ENCODE data around the gene ETV6. TPM values are rescaled to one million over a fixed set of nuclear protein-coding genes. Genes with fewer than 3 reads are reported as not detected.

ETV6 gene
- total and polyA plus RNA-seq, 9 donors: 7.0 to 11.1 (median 9.1) TPM

GRCh38 chr12:11767798-11768197 lies 118.3 kb downstream of the ETV6 start:
- H3K27me3 ChIP-seq (ENCODE audit: control insufficient read depth, insufficient read depth, low read length): no peaks in the 10 kb centered on the region
- WGBS (ENCODE audit: insufficient coverage): 20% methylated on average over 1 of the region's 3 CpGs
- no peak for DNase-seq
- H3K27ac ChIP-seq (ENCODE audit: low read length): no peak overlapping the region
- H3K9me3 ChIP-seq (replicated peaks; ENCODE audit: control insufficient read depth, low read depth, low read length): no peaks in the 10 kb centered on the region
- no peak overlapping the region for H3K4me3 ChIP-seq (ENCODE audit: low read length)
- H3K36me3 ChIP-seq (ENCODE audit: control insufficient read depth, insufficient read depth, low read length): no peaks in the 10 kb centered on the region
- H3K4me1 ChIP-seq (ENCODE audit: control insufficient read depth, insufficient read depth, low read length): peaks cover 31% of the 10 kb centered on the region

- H3K4me1 ChIP-seq (ENCODE audit: control insufficient read depth, insufficient read depth, low read length): peaks cover 26% of the 10 kb centered on the region
- H3K9me3 ChIP-seq (replicated peaks; ENCODE audit: control insufficient read depth, low read depth, low read length): no peaks in the 10 kb centered on the region
- no CpG with 5 or more reads among the region's 5 CpGs for WGBS (ENCODE audit: insufficient coverage)
- H3K36me3 ChIP-seq (ENCODE audit: control insufficient read depth, insufficient read depth, low read length): no peaks in the 10 kb centered on the region
- DNase-seq: no peak
- no peak overlapping the region for H3K4me3 ChIP-seq (ENCODE audit: low read length)
- H3K27ac ChIP-seq (ENCODE audit: low read length): no peak overlapping the region
- H3K27me3 ChIP-seq (ENCODE audit: control insufficient read depth, insufficient read depth, low read length): no peaks in the 10 kb centered on the region
Measured at GRCh38 chr12:11768233-11768965, 118.9 kb downstream of the ETV6 start.

- Histone ChIP-seq H3K4me3 (ENCODE audit: low read length) (no peak overlapping the region), H3K4me1 (ENCODE audit: control insufficient read depth, insufficient read depth, low read length) (peaks cover 15% of the 10 kb centered on the region), H3K36me3 (ENCODE audit: control insufficient read depth, insufficient read depth, low read length) (no peaks in the 10 kb centered on the region), H3K9me3 (replicated peaks; ENCODE audit: control insufficient read depth, low read depth, low read length) (no peaks in the 10 kb centered on the region), H3K27ac (ENCODE audit: low read length) (no peak overlapping the region), H3K27me3 (ENCODE audit: control insufficient read depth, insufficient read depth, low read length) (no peaks in the 10 kb centered on the region)
- 86% methylated on average over 6 of the region's 12 CpGs for WGBS (ENCODE audit: insufficient coverage)
- no peak for DNase-seq
Measured at GRCh38 chr12:11769723-11770514, 120.4 kb downstream of the ETV6 start.

DNA sequence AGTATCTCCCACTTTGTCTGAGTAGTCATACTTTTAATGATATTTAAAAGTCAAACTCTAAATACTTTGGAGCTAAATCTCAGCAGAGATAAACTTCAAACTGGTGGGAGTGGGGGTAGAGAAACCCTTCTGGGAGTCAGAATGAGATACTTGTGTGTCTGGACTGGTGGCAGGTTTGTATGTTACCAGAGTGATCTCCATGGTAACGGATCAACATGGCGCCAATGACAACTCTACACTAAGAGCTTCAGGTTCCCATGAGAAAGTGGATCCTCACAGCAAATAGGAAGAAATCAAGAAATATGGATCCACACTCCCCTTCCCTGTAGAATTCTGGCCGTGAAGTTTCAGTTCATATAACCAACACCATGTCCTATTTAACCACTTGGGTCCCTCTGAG lies 121.9 kb downstream of the ETV6 start:
- no peak for DNase-seq
- H3K27me3 ChIP-seq (ENCODE audit: control insufficient read depth, insufficient read depth, low read length): no peaks in the 10 kb centered on the region
- no peaks in the 10 kb centered on the region for H3K9me3 ChIP-seq (replicated peaks; ENCODE audit: control insufficient read depth, low read depth, low read length)
- 14% methylated on average over 1 of the region's 3 CpGs for WGBS (ENCODE audit: insufficient coverage)
- no peak overlapping the region for H3K4me3 ChIP-seq (ENCODE audit: low read length)
- H3K27ac ChIP-seq (ENCODE audit: low read length): no peak overlapping the region
- H3K4me1 ChIP-seq (ENCODE audit: control insufficient read depth, insufficient read depth, low read length): peaks cover 4% of the 10 kb centered on the region
- H3K36me3 ChIP-seq (ENCODE audit: control insufficient read depth, insufficient read depth, low read length): no peaks in the 10 kb centered on the region

DNA sequence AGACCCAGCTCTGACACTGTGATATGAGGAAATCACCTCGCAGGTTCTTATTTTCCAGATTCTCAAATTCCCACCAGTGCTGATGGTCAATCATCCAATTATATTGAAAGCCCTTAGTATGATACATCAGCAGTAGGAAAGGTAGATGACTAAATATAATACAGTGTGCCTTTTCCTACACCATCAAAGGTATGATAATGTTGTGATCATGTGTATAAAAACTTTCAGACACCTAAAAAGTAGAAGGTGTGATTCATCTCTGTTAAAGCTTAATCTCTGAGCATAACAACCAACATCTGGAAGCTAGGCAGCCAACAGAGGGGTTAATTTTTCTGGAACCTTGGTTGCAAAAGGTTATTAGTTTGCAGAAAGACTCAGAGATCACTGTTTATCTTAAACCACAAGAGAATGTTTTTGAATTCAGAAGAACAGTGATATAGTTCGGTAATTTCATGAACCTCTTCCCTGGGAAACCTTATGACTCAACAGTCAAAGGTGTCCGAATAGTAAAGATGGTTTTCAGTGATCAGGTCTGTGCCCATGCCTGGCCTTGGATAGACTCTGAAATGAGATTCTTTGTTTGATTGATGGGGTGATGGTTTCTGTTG lies 122.5 kb downstream of the ETV6 start:
- no peak for DNase-seq
- H3K4me1 ChIP-seq (ENCODE audit: control insufficient read depth, insufficient read depth, low read length): no peaks in the 10 kb centered on the region
- WGBS (ENCODE audit: insufficient coverage): 80% methylated on average over 1 of the region's 3 CpGs
- no peaks in the 10 kb centered on the region for H3K9me3 ChIP-seq (replicated peaks; ENCODE audit: control insufficient read depth, low read depth, low read length)
- H3K27ac ChIP-seq (ENCODE audit: low read length): no peak overlapping the region
- no peak overlapping the region for H3K4me3 ChIP-seq (ENCODE audit: low read length)
- H3K27me3 ChIP-seq (ENCODE audit: control insufficient read depth, insufficient read depth, low read length): no peaks in the 10 kb centered on the region
- H3K36me3 ChIP-seq (ENCODE audit: control insufficient read depth, insufficient read depth, low read length): no peaks in the 10 kb centered on the region

DNA sequence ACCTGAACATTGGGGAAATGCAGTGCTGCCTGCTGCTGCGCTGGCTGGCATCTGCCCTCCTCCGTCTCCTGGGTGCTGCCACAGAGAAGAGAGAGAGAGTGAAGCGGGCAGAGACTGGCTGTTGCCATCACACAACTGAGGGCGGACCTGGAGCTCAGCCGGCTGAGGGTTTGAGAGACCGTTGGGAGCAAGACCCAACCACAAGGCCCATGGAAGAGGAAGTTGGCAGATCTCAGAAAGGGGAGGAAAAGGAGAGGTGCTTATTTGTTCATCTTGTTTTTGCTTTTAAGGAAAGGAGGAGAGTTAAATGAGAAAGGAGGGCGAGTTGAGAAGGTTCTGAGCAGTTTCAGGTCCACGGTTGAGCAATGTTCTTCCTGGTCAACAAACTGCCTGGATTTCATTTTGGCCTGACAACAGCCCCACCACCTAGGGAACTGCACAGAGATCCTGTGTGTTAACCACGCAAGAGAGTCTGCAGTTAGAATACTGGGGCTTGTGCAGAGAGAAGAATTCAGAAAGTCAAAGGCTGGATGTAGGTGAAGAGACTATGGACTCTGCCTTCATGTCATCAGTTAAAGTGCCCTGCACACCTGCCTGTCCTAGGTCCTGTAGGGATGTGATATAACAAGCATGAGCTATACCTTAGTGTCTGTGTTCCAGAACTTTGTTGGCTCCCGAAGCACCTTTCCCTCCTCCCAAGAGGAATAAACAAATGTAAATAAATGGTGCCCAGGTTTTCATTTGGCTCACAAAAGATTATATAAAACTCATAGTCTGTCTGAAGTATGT lies 124.6 kb downstream of the ETV6 start:
- Histone ChIP-seq H3K4me3 (ENCODE audit: low read length) (no peak overlapping the region), H3K9me3 (replicated peaks; ENCODE audit: control insufficient read depth, low read depth, low read length) (no peaks in the 10 kb centered on the region), H3K36me3 (ENCODE audit: control insufficient read depth, insufficient read depth, low read length) (peaks cover 3% of the 10 kb centered on the region), H3K4me1 (ENCODE audit: control insufficient read depth, insufficient read depth, low read length) (peaks cover 7% of the 10 kb centered on the region), H3K27ac (ENCODE audit: low read length) (no peak overlapping the region), H3K27me3 (ENCODE audit: control insufficient read depth, insufficient read depth, low read length) (no peaks in the 10 kb centered on the region)
- no peak for DNase-seq
- WGBS (ENCODE audit: insufficient coverage): 94% methylated on average over 7 of the region's 10 CpGs

DNA sequence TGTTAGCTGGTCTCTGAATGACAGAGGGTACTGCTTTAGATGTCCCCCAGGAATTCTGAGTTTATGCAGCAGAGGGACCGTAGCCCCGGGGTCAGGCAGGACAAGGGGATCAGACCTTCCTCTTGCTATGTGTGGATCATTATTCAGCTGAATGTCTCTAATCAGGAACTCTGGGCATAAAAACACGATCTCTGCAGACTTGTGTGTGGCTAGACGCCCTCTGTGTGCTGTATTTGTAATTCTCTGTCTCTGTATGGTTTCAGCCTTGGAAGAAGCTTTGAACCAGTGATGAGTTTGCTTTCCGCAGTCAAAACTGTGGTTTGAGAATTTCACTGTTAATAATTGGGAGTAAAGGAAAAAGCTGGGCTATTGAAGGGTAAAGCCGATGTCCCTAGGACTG lies 125.3 kb downstream of the ETV6 start:
- H3K4me3 ChIP-seq (ENCODE audit: low read length): no peak overlapping the region
- DNase-seq: no peak
- no peak overlapping the region for H3K27ac ChIP-seq (ENCODE audit: low read length)
- H3K27me3 ChIP-seq (ENCODE audit: control insufficient read depth, insufficient read depth, low read length): no peaks in the 10 kb centered on the region
- H3K9me3 ChIP-seq (replicated peaks; ENCODE audit: control insufficient read depth, low read depth, low read length): no peaks in the 10 kb centered on the region
- H3K36me3 ChIP-seq (ENCODE audit: control insufficient read depth, insufficient read depth, low read length): peaks cover 3% of the 10 kb centered on the region
- 40% methylated on average over 5 of the region's 6 CpGs for WGBS (ENCODE audit: insufficient coverage)
- peaks cover 7% of the 10 kb centered on the region for H3K4me1 ChIP-seq (ENCODE audit: control insufficient read depth, insufficient read depth, low read length)

- H3K9me3 ChIP-seq (replicated peaks; ENCODE audit: control insufficient read depth, low read depth, low read length): no peaks in the 10 kb centered on the region
- H3K27me3 ChIP-seq (ENCODE audit: control insufficient read depth, insufficient read depth, low read length): no peaks in the 10 kb centered on the region
- no peak overlapping the region for H3K27ac ChIP-seq (ENCODE audit: low read length)
- no CpG with 5 or more reads among the region's 3 CpGs for WGBS (ENCODE audit: insufficient coverage)
- peaks cover 3% of the 10 kb centered on the region for H3K36me3 ChIP-seq (ENCODE audit: control insufficient read depth, insufficient read depth, low read length)
- H3K4me1 ChIP-seq (ENCODE audit: control insufficient read depth, insufficient read depth, low read length): peaks cover 13% of the 10 kb centered on the region
- no peak overlapping the region for H3K4me3 ChIP-seq (ENCODE audit: low read length)
- DNase-seq: no peak
Measured at GRCh38 chr12:11776316-11776715, 126.8 kb downstream of the ETV6 start.

- Histone ChIP-seq H3K4me1 (ENCODE audit: control insufficient read depth, insufficient read depth, low read length) (peaks cover 13% of the 10 kb centered on the region), H3K4me3 (ENCODE audit: low read length) (no peak overlapping the region), H3K27ac (ENCODE audit: low read length) (no peak overlapping the region), H3K27me3 (ENCODE audit: control insufficient read depth, insufficient read depth, low read length) (no peaks in the 10 kb centered on the region), H3K36me3 (ENCODE audit: control insufficient read depth, insufficient read depth, low read length) (peaks cover 3% of the 10 kb centered on the region), H3K9me3 (replicated peaks; ENCODE audit: control insufficient read depth, low read depth, low read length) (no peaks in the 10 kb centered on the region)
- 72% methylated on average over 3 of the region's 4 CpGs for WGBS (ENCODE audit: insufficient coverage)
- DNase-seq: no peak
Measured at GRCh38 chr12:11777451-11777850, 128.0 kb downstream of the ETV6 start.

DNA sequence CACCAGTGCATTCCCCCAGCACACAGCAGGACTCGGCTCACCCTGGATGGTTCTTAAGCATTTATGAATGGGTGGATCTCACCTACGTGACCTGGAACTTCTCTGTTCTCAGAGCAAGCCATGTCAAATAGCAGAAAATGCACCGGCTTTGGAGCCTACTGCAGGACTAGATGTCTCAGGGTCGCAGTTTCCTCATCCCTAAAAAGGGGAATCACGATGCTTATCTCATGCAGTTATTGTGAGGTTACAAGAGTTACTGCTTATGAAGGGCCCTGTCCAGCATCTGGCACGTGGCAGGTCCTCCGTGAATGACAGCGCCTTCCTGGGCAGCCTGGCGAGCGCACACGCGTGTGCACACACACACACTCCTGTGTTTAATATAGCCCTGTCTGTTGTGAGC lies 128.5 kb downstream of the ETV6 start:
- Histone ChIP-seq H3K9me3 (replicated peaks; ENCODE audit: control insufficient read depth, low read depth, low read length) (no peaks in the 10 kb centered on the region), H3K4me3 (ENCODE audit: low read length) (no peak overlapping the region), H3K27me3 (ENCODE audit: control insufficient read depth, insufficient read depth, low read length) (no peaks in the 10 kb centered on the region), H3K27ac (ENCODE audit: low read length) (peak overlapping the region; percentile 80), H3K4me1 (ENCODE audit: control insufficient read depth, insufficient read depth, low read length) (peaks cover 13% of the 10 kb centered on the region), H3K36me3 (ENCODE audit: control insufficient read depth, insufficient read depth, low read length) (peaks cover 3% of the 10 kb centered on the region)
- DNase-seq: no peak
- WGBS (ENCODE audit: insufficient coverage): 96% methylated on average over 5 of the region's 12 CpGs

All from muscle of leg (tissue), 11 donors.